IPS-18c (cell line): Measurements from ENCODE around the gene MCM5.
"Not testable (repeated sequence)": the region's sequence is repeated elsewhere in the genome, so short reads cannot be mapped to it uniquely, and the experiment has no call there.

ENCODE experiments used
- H3K4me3 ChIP-seq: 2 replicates; pipeline ENCODE4 v1.7.0; 2013; ENCODE audit warnings: low read depth, mild to moderate bottlenecking, low read length, moderate library complexity; ENCODE audit not compliant: insufficient read depth
- H3K9me3 ChIP-seq: one replicate; pipeline ENCODE4 v1.6.1; 2013; ENCODE audit warnings: mild to moderate bottlenecking, low read length, moderate library complexity; ENCODE audit not compliant: control insufficient read depth, insufficient read depth

MCM5 gene

DNA sequence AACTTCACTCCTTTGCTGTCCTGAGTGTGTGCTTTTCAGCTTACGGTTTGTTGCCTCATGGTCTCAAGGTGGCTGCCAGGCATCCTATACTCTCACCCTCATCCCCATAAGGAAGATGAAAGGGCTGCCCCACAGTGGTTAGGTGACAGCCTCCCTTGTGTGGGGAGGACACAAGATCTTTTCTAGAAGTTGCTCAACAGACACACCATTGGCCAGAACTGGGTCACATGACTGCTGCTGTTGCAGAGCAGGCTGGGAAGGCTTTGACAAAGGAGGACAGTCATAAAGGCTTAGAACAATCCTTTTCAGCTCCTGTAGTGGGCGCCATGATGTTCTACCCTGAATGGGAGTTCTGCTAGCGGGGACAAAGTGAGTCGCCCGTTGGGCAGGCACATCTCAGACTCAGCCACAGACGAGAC is 71.0 kb downstream of the MCM5 start:
- H3K4me3 ChIP-seq: no peak overlapping the region

GRCh38 chr22:35471566-35471965 is 71.6 kb downstream of the MCM5 start:
- not testable (repeated sequence) for H3K9me3 ChIP-seq, H3K4me3 ChIP-seq

More for the DNA sequence above, 71.0 kb downstream of the MCM5 start:
- H3K9me3 ChIP-seq: no peaks in the 10 kb centered on the region

- Histone ChIP-seq H3K4me3 (no peak overlapping the region), H3K9me3 (no peaks in the 10 kb centered on the region)
Observed at GRCh38 chr22:35472488-35472887, 72.5 kb downstream of the MCM5 start.

GRCh38 chr22:35473971-35474370 is 74.0 kb downstream of the MCM5 start:
- H3K4me3 ChIP-seq: no peak overlapping the region

More at GRCh38 chr22:35473971-35474370, 74.0 kb downstream of the MCM5 start:
- no peaks in the 10 kb centered on the region for H3K9me3 ChIP-seq
